SU-DHL-6 (cell line): ENCODE results near the gene GDI1.

Experiments
- H2AFZ ChIP-seq: fragments of 200-600 bp; sonication (generic); 2 replicates; pipeline ENCODE4 v1.6.1; 2014; ENCODE audit warnings: low read depth, mild to moderate bottlenecking, moderate library complexity, mixed read lengths, antibody characterized with exemption, low read length; ENCODE audit not compliant: severe bottlenecking
- H3F3A ChIP-seq: fragments of 200-600 bp; shearing (Covaris generic); 2 replicates; pipeline ENCODE4 v1.6.0; 2016; ENCODE audit warnings: antibody characterized with exemption, mild to moderate bottlenecking; ENCODE audit not compliant: insufficient read depth
- H3K27ac ChIP-seq: fragments of 200-600 bp; sonication (generic); 2 replicates; pipeline ENCODE4 v1.5.1; 2016; ENCODE audit warnings: low read depth, mild to moderate bottlenecking, low read length, moderate library complexity, mixed read lengths
- H3K27me3 ChIP-seq: fragments of 200-600 bp; sonication (generic), shearing (Covaris generic); 2 replicates; pipeline ENCODE4 v1.6.0; 2014; ENCODE audit warnings: mild to moderate bottlenecking, low read length
- H3K36me3 ChIP-seq: fragments of 200-600 bp; sonication (generic); 2 replicates; pipeline ENCODE4 v1.6.1; 2014; ENCODE audit warnings: mild to moderate bottlenecking, low read length, mixed read lengths
- H3K4me2 ChIP-seq: fragments of 300-600, 200-600 bp; shearing (Covaris generic), sonication (generic); 2 replicates; pipeline ENCODE4 v1.6.0; 2014; ENCODE audit warnings: low read length, low read depth, mild to moderate bottlenecking; ENCODE audit not compliant: poor library complexity, severe bottlenecking
- H3K4me3 ChIP-seq: fragments of 200-600 bp; sonication (generic); 2 replicates; pipeline ENCODE4 v1.5.1; 2014; ENCODE audit warnings: antibody characterized with exemption, low read length, mild to moderate bottlenecking, mixed read lengths; ENCODE audit not compliant: insufficient read depth, poor library complexity, severe bottlenecking
- H3K79me2 ChIP-seq: fragments of 200-600 bp; sonication (generic); 2 replicates; pipeline ENCODE4 v1.6.1; 2014; ENCODE audit warnings: mild to moderate bottlenecking, low read length, moderate library complexity; ENCODE audit not compliant: insufficient read depth
- H3K9ac ChIP-seq: fragments of 200-600 bp; sonication (generic); 2 replicates; pipeline ENCODE4 v1.7.0; 2014; ENCODE audit warnings: mild to moderate bottlenecking, low read length
- H3K9me2 ChIP-seq: fragments of 200-600 bp; sonication (generic); replicated peaks from 2 replicates; pipeline ENCODE4 v1.6.1; 2014; ENCODE audit warnings: low read length; ENCODE audit not compliant: insufficient read depth
- H3K9me3 ChIP-seq: fragments of 200-600 bp; sonication (generic); 2 replicates; pipeline ENCODE4 v1.6.1; 2014; ENCODE audit warnings: low read length, mixed read lengths; ENCODE audit not compliant: insufficient read depth
- H4K20me1 ChIP-seq: fragments of 200-600 bp; sonication (generic); 2 replicates; pipeline ENCODE4 v1.6.1; 2014; ENCODE audit warnings: low read depth, mild to moderate bottlenecking, antibody characterized with exemption, low read length, moderate library complexity, mixed read lengths
- EZH2phosphoT487 ChIP-seq: fragments of 200-600 bp; sonication (generic), shearing (Covaris generic); conservative IDR thresholded peaks from 2 replicates; pipeline ENCODE4 v1.6.1; 2018; ENCODE audit warnings: mild to moderate bottlenecking, antibody characterized with exemption, low read length, moderate library complexity, mixed read lengths
- TF ChIP-seq, protein P1 (sequence below): fragments of 200-600 bp; sonication (generic); IDR thresholded peaks from one replicate; pipeline ENCODE4 v1.5.1; 2017; ENCODE audit warnings: antibody characterized with exemption, mild to moderate bottlenecking, low read length, moderate library complexity; ENCODE audit not compliant: insufficient read depth, poor library complexity, severe bottlenecking

The GDI1 gene

DNA sequence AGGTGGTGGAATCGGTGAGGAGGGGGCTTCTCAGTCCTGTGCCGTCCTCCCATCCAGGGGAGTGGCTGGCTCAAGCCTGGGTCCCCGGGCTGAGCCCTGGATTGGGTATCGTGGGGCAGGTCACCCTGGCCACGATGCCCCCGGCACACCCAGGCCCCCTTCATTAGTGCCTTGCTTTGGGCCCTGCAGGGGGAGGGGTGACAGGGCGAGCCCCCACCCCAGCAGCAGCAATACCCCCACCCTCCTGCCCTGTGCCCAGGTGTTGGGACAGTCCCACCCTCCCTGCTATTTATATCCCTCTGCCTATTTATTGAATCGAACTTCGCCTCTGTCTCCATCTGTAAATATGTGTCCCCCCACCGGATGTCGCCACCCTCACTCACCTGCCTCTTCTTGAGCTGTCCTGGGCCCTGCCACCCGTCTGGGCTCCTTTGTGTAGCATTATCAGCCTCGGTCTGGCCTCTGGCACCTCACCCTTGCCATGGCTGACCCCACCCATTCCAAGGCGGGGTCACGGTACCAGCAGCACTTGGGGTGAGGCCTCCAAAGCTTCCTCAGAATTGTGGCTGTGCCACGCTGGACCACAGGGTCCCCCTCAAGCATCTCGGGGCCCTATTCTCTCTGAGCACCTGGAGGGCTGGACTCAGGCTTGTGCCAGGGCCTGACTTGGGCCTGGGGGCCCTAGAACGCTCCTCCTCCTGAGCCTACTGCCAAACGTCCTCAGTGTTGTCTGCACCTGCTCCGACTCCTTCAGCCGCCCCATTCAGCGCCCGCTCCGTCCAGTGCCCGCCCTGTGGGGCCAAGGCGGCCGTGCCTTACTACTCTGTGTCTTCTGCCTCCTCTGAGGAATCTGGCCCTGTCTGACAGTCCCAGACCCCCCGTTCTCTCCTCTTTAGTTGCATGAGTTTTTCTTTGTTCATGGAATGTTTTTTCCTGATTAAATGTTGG is 36.0 kb downstream of the GDI1 start:
- Histone ChIP-seq H3K9me2 (no peaks in the 10 kb centered on the region), H3K9me3 (no peaks in the 10 kb centered on the region), H3K4me3 (no peak overlapping the region), H3K4me2 (no peak overlapping the region), H3F3A (peaks cover 10% of the 10 kb centered on the region; the same call in 1 of the 2 replicates), H3K36me3 (no peaks in the 10 kb centered on the region), H2AFZ (no peak overlapping the region), H3K27me3 (no peaks in the 10 kb centered on the region), H3K9ac (no peak overlapping the region), H3K27ac (no peak overlapping the region), H3K79me2 (no peaks in the 10 kb centered on the region), H4K20me1 (no peaks in the 10 kb centered on the region)
- no peak for TF ChIP-seq EZH2phosphoT487
- TF ChIP-seq, protein P1, sequence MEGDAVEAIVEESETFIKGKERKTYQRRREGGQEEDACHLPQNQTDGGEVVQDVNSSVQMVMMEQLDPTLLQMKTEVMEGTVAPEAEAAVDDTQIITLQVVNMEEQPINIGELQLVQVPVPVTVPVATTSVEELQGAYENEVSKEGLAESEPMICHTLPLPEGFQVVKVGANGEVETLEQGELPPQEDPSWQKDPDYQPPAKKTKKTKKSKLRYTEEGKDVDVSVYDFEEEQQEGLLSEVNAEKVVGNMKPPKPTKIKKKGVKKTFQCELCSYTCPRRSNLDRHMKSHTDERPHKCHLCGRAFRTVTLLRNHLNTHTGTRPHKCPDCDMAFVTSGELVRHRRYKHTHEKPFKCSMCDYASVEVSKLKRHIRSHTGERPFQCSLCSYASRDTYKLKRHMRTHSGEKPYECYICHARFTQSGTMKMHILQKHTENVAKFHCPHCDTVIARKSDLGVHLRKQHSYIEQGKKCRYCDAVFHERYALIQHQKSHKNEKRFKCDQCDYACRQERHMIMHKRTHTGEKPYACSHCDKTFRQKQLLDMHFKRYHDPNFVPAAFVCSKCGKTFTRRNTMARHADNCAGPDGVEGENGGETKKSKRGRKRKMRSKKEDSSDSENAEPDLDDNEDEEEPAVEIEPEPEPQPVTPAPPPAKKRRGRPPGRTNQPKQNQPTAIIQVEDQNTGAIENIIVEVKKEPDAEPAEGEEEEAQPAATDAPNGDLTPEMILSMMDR: no peak

DNA sequence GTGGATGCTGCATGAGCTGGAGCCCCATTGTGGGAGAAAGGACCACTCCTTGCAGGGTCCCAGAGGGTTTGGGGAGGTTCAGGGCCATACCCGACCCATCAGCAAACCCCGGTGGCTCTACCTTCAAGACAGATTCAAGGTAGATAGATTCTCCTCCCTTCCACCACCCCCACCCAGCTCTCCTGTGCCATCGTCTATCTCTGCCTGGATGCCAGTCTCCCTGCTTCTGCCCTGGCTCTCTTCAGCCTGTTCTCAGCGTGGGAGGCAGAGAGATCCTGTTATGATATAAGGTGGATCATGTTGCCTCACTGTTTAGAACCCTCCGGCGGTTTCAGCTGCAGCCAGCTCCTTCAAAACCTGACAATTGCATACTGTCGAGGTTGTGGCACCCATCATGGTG is 36.7 kb downstream of the GDI1 start:
- H3K4me2 ChIP-seq: no peak overlapping the region
- no peak overlapping the region for H3K9ac ChIP-seq
- H4K20me1 ChIP-seq: no peaks in the 10 kb centered on the region
- no peaks in the 10 kb centered on the region for H3K36me3 ChIP-seq
- H3K79me2 ChIP-seq: no peaks in the 10 kb centered on the region
- H3F3A ChIP-seq: peaks cover 10% of the 10 kb centered on the region; the same call in 1 of the 2 replicates
- H3K4me3 ChIP-seq: no peak overlapping the region
- no peaks in the 10 kb centered on the region for H3K27me3 ChIP-seq
- H3K9me2 ChIP-seq: no peaks in the 10 kb centered on the region
- no peak overlapping the region for H2AFZ ChIP-seq
- no peaks in the 10 kb centered on the region for H3K9me3 ChIP-seq
- H3K27ac ChIP-seq: no peak overlapping the region
- no peak for TF ChIP-seq EZH2phosphoT487
- TF ChIP-seq, protein P1: no peak

DNA sequence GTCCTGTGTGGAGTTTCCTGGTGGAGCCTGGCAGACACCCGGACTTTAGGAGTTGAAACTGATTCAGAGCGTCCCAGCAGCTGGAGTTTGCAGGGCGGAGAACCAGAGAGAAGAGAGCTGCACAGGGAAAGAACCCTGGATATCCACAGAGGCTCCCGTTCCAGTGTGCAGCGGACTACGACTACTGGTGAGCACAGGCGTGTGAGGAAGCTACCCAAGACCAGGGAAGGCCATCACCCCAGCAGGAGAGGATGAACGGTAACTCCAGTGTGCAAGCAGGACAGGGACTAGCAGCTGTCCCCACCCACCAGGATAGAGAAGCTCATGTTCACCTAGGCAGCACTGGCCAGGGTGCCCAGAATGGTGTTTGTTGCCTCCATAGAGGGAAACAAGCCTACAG is 39.9 kb downstream of the GDI1 start:
- H3K4me2 ChIP-seq: no peak overlapping the region
- no peaks in the 10 kb centered on the region for H3K9me3 ChIP-seq
- peaks cover 18% of the 10 kb centered on the region for H3F3A ChIP-seq
- H3K79me2 ChIP-seq: no peaks in the 10 kb centered on the region
- no peak overlapping the region for H3K4me3 ChIP-seq
- H3K9ac ChIP-seq: no peak overlapping the region
- H3K27ac ChIP-seq: no peak overlapping the region
- H2AFZ ChIP-seq: no peak overlapping the region
- no peaks in the 10 kb centered on the region for H4K20me1 ChIP-seq
- no peaks in the 10 kb centered on the region for H3K36me3 ChIP-seq
- H3K27me3 ChIP-seq: no peaks in the 10 kb centered on the region
- TF ChIP-seq, protein P1: no peak
- TF ChIP-seq EZH2phosphoT487: no peak
- no peaks in the 10 kb centered on the region for H3K9me2 ChIP-seq
